Osteocyte (in vitro differentiated cells): ENCODE data around the gene HAPLN3. TPM values are rescaled to one million over a fixed set of nuclear protein-coding genes. Genes with fewer than 3 reads are reported as not detected.
A peak's percentile ranks its signal among the peaks of the same experiment; 100 is the strongest.

Source experiments
- DNase-seq: peaks from one replicate; pipeline ENCODE4 v3.0.0; 2021; ENCODE audit warnings: mixed read lengths; ENCODE audit not compliant: unreplicated experiment; ENCODE audit errors: extremely low spot score
- H3K27ac Mint-ChIP-seq: one replicate; pipeline ENCODE4 v1.8.0; 2021; ENCODE audit warnings: mild to moderate bottlenecking, mixed read lengths; ENCODE audit not compliant: unreplicated experiment
- H3K27me3 Mint-ChIP-seq: one replicate; pipeline ENCODE4 v1.8.0; 2021; ENCODE audit warnings: mixed read lengths; ENCODE audit not compliant: unreplicated experiment
- H3K36me3 Mint-ChIP-seq: one replicate; pipeline ENCODE4 v1.8.0; 2021; ENCODE audit warnings: mixed read lengths; ENCODE audit not compliant: unreplicated experiment
- H3K4me1 Mint-ChIP-seq: one replicate; pipeline ENCODE4 v1.8.0; 2021; ENCODE audit warnings: mixed read lengths; ENCODE audit not compliant: unreplicated experiment
- H3K4me3 Mint-ChIP-seq: one replicate; pipeline ENCODE4 v1.8.0; 2021; ENCODE audit warnings: mild to moderate bottlenecking, moderate library complexity, mixed read lengths; ENCODE audit not compliant: unreplicated experiment
- H3K9me3 Mint-ChIP-seq: one replicate; pipeline ENCODE4 v1.8.0; 2021; ENCODE audit warnings: mixed read lengths; ENCODE audit not compliant: unreplicated experiment
- total RNA-seq: library from RNA; stranded (reverse); gene quantifications from 2 replicates; pipeline ENCODE4 v1.2.1, GENCODE V29; 2021
- TF ChIP-seq, protein P1 (sequence below): fragments of 200-600 bp; sonication (generic); IDR thresholded peaks from 2 replicates; pipeline ENCODE4 v1.5.0; 2021; ENCODE audit warnings: antibody characterized with exemption, mild to moderate bottlenecking, moderate library complexity

Gene HAPLN3
- total RNA-seq, 1 donor from 2014 or later, result 41.3 TPM

- Mint-ChIP-seq H3K27ac (no peak overlapping the region), H3K27me3 (no peaks in the 10 kb centered on the region), H3K9me3 (no peaks in the 10 kb centered on the region), H3K4me3 (no peak overlapping the region), H3K36me3 (peaks cover 6% of the 10 kb centered on the region), H3K4me1 (no peaks in the 10 kb centered on the region)
- TF ChIP-seq, protein P1, sequence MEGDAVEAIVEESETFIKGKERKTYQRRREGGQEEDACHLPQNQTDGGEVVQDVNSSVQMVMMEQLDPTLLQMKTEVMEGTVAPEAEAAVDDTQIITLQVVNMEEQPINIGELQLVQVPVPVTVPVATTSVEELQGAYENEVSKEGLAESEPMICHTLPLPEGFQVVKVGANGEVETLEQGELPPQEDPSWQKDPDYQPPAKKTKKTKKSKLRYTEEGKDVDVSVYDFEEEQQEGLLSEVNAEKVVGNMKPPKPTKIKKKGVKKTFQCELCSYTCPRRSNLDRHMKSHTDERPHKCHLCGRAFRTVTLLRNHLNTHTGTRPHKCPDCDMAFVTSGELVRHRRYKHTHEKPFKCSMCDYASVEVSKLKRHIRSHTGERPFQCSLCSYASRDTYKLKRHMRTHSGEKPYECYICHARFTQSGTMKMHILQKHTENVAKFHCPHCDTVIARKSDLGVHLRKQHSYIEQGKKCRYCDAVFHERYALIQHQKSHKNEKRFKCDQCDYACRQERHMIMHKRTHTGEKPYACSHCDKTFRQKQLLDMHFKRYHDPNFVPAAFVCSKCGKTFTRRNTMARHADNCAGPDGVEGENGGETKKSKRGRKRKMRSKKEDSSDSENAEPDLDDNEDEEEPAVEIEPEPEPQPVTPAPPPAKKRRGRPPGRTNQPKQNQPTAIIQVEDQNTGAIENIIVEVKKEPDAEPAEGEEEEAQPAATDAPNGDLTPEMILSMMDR, result no peak
- DNase-seq, result no peak
Measured at GRCh38 chr15:88880944-88881740, 14.2 kb downstream of the HAPLN3 start.

GRCh38 chr15:88878720-88879184 is 16.6 kb downstream of the HAPLN3 start:
- Mint-ChIP-seq H3K27ac (no peak overlapping the region), H3K27me3 (no peaks in the 10 kb centered on the region), H3K4me3 (no peak overlapping the region), H3K9me3 (no peaks in the 10 kb centered on the region), H3K36me3 (peaks cover 6% of the 10 kb centered on the region), H3K4me1 (no peaks in the 10 kb centered on the region)
- DNase-seq, result no peak
- TF ChIP-seq, protein P1, result peak; percentile 70

- no peak for DNase-seq
- H3K9me3 Mint-ChIP-seq, result no peaks in the 10 kb centered on the region
Measured at GRCh38 chr15:88877906-88878305, 17.4 kb downstream of the HAPLN3 start.

DNA sequence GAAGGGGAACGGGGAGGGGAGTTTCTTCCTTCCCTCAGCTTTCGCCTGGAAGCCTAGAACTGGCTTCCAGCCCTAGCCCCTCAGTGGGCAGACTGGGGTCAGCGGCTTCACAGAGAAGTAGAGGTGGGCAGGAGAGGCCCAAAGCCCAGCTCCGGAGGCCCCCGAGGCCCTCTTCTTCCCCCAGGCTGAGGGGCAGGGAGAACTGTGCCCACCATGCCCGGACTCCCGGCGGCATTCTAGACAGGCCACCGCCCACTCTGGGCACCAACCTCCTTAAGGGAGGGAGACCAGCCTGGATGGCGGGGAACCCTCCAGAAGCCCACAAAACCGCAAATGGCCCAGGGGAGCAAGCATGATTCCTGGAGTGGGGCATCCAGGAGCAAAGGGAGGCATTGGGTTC is 17.9 kb downstream of the HAPLN3 start:
- no peaks in the 10 kb centered on the region for H3K4me1 Mint-ChIP-seq
- no peaks in the 10 kb centered on the region for H3K27me3 Mint-ChIP-seq
- H3K4me3 Mint-ChIP-seq, result no peak overlapping the region
- DNase-seq, result no peak
- TF ChIP-seq, protein P1, result no peak
- H3K27ac Mint-ChIP-seq, result no peak overlapping the region
- no peaks in the 10 kb centered on the region for H3K9me3 Mint-ChIP-seq
- H3K36me3 Mint-ChIP-seq, result peaks cover 6% of the 10 kb centered on the region

More at GRCh38 chr15:88877906-88878305, 17.4 kb downstream of the HAPLN3 start:
- Mint-ChIP-seq H3K27me3 (no peaks in the 10 kb centered on the region), H3K4me1 (no peaks in the 10 kb centered on the region), H3K4me3 (no peak overlapping the region), H3K27ac (no peak overlapping the region), H3K36me3 (peaks cover 6% of the 10 kb centered on the region)
- TF ChIP-seq, protein P1, result no peak

- Mint-ChIP-seq H3K36me3 (peaks cover 2% of the 10 kb centered on the region), H3K27ac (no peak overlapping the region), H3K27me3 (peaks cover 4% of the 10 kb centered on the region), H3K9me3 (no peaks in the 10 kb centered on the region), H3K4me3 (no peak overlapping the region), H3K4me1 (no peaks in the 10 kb centered on the region)
- DNase-seq, result no peak
- TF ChIP-seq, protein P1, result no peak
Measured at GRCh38 chr15:88876573-88876972, 18.8 kb downstream of the HAPLN3 start.
